Retina (tissue), 1 donor: ENCODE results near the gene DSCAM.
"Not testable (repeated sequence)": the region's sequence is repeated elsewhere in the genome, so short reads cannot be mapped to it uniquely, and the experiment has no call there.

Experiments
- DNase-seq: peaks from one replicate; pipeline ENCODE4 v3.0.0-alpha.2; 2016

DSCAM gene

DNA sequence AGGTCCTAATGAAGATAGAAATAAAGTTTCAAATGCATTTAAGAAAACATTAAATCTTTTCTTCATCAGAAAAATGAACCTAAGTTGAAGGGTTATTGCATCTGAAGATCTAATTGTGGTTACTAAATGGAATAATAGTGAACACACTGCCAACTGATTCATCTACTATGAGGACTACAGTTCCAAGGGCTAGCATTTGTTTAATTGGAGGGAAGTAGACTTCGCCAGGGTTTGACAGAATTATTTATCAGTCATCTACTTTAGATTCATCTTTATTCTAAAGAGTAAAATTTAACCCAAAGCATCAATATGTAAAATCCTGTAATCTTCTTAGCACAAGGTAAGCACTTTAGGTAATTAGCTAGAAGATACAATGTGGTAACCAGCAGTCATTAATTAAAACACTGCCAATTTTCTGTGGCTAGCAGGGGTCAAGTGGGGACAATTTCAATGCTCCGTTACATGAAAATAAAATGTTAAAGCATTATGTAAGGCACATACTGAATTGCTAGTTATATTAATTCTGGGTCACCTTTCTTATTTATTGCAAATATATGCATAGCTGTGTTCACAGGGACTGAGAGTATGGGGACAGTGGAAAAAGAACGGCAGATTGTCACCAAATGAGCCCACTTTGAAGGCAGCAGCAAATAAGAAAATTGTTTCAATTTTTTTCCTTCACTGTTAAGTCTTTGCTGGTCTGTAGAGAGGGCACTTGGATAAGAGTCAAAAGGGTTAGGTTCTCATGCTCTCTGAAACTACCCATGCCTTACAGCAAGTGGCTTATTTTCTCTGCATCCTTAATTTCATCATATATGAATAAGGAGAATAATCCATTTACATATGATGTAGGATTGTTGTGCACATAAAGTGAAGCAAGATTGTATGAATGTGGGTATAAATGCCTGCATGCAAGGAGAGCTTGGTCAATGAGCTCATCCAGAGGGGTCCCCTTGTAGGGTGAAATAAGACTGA lies 563.8 kb downstream of the DSCAM start:
- no peak for DNase-seq

DNA sequence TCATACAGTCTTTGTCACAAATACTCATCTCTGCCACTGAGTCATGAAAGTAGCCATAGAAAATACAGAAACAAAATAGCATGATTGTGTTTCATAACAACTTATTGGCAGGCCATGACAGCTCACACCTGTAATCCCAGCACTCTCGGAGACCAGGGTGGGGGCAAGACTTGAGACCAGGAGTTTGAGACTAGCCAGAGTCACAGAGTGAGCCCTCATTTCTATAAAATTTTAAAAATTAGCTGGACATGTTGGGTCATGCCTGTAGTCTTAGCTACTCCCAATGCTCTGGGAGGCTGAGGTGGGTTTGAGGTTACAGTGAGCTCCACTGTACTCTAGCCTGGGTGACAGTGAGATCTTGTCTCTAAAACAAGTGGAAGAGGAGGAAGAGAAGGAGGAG lies 568.6 kb downstream of the DSCAM start:
- DNase-seq = no peak

DNA sequence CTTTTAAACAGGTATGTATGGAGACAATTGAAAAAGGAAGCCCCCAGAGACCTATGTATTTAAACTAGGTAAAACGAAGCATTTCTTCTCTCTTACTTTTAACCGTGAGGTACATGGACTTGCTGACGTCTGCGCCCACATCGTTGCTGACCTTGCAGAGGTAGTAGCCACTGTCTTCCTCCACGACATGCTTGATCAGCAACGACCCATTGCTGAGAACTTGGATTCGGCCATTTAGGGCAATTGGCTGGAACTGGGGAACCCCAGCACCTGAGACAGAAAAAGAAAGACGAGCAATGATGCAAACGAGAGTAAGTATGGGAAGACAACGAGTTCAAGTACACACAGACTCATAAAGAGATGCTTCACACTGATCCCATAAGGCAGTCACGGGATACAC lies 571.0 kb downstream of the DSCAM start:
- DNase-seq = no peak

DNA sequence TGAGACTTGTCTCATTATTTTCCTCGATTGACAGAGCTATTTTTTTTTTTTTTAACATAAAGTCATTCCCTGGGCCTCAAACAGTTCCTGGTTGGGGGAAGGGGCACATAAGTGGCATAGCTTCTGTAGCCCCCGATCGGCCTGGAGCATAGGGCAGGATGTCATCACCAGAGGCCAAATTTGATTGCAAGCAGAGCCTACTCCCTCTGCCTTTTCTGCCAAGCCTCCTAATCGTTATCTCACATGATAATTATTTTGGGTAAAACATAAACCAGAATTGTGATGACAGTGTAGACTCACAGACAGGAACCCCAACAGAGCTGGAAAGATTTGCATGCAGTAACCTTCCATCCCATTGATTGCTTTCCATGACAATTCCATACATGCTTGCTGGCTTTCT lies 574.9 kb downstream of the DSCAM start:
- no peak for DNase-seq

DNA sequence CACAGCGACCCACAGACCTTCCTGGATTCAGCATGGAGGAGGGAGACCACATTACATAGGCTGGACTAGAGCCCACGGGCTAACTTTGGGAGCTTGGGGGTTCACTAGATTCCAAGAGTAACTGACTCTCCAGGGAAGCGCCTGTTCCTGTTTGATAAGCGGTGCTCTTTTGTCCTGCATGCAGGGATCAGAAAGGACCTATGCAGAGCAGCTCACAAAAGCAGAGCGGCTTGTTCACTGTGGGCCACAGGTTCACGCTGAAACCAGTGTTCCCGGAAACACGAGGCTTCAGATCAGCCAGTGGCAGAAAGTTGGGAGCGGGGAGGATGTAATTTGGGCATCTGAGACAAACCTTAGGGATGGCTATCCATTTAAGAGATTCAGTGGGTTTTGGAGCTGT lies 575.8 kb downstream of the DSCAM start:
- DNase-seq = no peak

DNA sequence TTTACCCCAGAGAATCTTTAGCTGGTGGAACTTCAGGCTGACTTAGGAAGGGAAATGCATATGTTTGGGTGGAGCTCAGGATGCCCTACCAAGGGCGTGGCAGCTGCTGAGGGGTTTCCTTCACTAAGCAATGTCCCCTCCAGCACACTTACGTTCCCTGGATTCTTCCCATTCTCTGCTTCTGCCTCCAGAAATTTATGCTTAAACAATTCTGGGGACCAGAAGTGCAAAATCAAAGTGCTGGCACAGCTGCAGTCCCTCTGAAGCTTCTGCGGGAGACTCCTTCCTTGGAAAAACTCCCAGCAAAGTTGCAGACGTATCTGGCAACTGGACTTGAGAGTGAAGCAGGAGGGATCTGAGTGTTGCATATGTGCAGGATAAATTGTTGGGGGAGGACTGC lies 576.9 kb downstream of the DSCAM start:
- no peak for DNase-seq

DNA sequence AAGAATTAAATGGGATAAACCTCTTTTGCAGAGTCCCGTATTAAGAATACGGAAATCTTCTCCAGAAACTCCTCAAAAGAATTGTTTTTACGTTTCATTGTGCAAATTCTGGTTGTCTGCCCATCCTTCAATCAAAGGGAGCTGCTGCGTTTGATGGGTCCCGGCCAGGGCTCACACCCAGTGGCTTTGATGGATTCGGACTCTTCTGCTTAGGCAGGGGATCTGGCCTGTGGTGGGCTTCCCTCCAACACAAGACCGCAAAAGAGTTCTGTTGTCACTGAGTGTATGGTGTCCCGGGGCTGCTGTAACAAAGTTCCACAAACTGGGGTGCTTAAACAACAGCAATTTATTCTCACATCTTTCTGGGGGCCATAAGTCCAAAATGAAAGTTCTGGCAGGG lies 577.7 kb downstream of the DSCAM start:
- DNase-seq = no peak

DNA sequence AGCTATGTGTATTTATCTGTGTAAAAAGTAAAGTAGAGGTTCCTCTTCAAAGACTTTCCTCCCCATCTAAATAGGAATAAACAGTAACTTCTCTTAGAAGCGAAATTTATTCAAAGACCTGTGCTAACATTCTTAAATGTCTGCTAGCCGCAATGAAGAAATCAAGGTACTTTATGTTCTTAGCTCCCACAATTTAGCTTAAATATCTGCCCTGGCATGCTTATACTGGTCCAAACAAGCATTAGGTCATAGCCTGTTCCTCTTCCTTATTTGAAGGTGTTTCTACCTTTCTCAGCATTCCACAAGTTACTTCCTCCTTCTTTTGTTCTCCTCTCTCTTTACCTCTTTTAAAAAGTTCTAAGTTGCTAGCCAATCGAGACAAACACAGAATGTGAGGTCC lies 588.5 kb downstream of the DSCAM start:
- DNase-seq = not testable (repeated sequence)

DNA sequence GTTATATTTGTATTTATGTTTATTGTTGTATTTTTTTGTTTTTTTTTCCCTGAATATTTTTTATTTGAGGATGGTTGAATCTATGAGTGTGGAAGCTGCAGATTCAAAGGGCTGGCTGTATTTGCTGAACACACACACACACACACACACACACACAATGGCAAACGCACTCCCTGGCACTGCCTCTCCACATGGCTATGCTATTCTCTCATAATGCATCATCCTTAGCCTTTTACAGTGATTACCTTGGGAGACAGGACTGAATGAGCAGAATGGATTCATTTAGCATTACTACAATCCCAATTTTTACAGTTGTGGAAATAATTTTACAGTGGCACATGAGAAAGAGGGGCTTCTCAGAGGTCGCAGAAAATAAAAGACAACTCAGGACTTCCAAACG lies 589.6 kb downstream of the DSCAM start:
- no peak for DNase-seq

DNA sequence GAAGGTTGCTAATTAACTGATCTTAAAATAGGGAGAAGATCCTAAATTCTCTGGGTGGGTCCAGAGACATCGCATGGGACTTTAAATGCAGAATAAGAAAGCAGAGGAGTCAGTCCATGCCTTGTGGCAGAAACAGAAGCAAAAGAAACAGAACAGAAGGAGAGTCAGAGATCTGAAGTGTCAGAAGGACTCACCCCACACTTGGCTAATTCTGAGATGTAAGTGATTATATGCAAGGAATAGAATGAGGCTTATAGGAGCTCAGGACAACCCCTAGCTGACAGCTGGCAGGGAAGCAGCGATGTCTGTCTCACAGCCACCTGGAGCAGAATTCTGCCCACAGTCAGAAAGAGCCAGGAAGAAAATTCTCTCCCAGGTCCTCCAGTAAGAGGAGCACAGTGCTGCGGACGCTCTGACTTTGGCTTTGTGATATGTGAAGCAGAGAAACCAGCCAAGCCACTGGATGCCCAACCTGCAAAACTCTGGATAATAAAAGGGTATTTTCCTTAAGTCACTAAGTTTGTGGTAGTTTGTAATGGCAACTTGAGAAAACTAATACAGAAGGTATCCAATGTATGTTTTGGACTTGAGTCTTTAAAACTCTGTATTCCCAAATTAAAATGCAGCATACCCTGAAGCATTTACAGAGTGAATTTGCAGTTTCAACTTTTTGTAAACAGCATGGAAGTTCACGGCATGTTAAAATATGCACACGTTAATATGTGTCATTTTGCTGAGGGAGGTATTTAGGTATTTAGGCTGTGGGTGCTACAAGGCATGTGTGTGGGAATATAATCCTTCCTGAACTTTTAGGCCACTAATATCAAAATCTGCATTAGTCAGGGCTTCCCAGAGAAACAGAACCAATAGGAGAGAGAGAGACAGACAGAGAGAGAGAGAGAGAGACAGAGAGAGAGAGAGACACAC lies 591.2 kb downstream of the DSCAM start:
- DNase-seq = no peak

DNA sequence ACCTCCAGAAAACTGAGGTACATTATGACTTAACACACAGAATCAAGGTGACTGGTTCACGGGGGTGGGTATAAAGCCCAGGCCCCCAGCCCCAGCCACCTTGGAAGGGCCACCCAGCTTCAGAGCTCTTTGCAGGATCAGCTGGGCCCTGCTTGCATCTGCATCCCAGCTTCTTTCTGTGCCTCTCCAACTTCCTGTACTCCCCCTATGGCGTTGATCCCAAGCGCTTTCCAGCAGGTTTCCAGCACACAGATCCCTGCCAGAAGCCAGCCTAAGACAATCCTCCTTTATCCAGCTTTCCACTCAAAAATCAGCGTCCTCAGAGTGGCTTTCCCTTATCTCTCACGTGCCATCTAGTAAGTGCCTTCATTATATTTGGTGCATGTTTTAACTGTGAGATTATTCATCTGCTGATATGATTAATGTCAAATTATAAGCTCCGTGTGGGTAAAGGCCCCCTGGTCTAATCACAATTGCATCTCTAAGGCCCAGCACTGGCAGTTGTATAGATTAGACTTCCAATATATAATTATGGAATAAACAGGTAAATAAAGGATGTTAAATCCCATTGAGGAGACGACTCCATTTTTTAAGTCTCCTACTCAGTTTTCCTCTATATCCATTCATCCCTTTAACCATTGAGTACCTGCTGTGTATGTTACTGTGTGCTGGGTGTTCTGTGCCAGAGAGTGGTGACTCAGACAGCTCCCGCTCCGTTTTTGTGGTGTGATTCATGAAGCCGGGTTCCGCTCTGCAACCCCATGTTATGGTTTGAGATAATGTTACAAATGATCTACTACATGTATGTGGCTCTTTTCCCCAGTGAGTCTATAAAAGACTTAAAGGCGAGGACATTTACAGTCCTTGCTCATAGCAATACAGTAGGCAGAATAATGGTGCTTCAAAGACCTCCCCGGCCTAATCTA lies 592.2 kb downstream of the DSCAM start:
- no peak for DNase-seq

DNA sequence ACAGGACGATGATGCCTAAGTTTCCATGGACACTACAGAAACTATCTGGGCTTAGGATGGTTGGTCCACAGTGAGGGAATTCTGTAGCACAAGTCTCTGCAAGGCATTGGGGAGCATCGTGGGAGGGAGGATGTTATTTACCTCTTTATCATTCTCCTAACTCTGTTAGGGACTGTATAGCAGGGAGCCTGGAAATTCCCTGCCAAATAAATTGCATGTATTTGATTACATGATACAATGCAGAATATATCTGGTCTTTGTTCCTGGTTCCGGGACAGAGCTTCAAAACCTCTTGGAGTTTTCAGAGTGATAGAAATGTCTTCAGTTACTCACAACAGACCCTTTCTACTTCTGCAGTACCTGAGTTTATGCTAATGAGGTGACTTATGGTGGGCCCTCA lies 593.8 kb downstream of the DSCAM start:
- DNase-seq = no peak

DNA sequence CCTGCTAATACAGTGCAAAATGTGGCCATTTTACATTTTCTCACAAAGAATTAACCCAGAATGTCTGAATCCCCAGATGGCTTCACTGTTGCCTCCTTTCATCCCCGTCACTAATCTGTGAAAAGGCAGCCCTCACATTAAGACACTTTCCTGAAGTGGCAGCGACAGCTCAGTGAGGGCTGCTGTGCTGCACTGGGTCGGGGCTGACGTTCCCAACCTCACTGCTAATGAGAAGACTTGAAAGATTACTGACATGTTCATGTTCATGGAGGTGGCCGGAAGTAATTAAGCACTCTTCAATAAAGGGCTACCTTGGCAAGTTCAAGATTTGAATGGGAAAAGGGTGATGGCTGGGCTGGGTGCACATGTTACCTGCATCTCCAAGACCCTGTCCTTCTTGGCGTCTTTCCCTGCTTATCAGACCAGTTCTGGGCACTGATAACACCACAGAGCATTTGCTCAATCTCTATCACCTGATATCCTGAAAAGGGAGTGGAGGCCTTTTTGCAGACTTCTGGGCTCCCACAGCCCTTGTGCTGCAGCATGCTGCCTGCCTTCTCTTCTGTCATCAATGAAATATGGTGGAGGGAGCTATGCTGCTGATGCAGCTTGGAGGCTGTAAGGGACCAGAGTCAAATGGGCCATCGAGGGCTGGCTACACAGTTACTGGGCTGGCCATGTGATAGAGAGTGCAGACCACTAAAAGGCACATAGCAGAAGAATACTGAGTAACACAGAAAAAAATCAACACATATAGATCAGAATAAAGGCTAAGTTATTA lies 596.3 kb downstream of the DSCAM start:
- no peak for DNase-seq

DNA sequence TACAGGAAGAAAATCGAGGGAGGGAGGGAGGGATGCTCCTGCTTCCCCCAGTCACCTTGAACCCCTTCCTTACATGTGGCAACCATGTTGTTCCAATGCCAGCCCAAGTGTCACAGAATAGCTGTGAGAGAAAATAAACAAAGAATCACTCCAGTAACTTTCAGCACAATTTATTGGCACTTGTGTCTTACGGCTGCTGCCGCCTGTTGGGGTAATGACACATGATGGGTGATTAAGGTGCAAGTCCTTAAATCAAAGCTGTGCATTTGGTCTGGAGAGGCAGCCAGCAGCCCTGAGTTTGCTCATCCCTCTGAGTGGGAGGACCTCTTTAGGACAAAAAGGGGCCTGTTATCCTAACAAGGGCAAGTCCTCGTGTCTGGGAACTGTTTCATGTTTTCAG lies 602.0 kb downstream of the DSCAM start:
- no peak for DNase-seq

DNA sequence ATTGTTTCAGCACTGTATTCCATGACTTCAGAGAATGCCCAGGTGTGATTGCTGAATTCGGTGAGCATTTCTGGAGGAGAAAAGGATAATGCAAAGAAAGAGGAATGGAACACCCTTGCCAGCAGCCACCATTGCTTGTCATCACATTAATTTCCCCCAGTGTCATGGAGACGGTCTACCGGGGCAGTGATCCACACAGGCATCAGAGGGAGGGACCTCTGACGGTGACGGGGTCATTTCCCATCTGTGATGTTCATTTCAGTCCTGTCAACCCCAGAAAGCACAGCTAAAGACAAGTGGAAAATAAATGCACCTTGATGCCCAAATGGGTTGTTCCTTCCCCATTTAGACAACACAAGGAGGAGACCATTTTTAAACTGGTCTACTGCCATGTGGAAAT lies 603.3 kb downstream of the DSCAM start:
- no peak for DNase-seq

DNA sequence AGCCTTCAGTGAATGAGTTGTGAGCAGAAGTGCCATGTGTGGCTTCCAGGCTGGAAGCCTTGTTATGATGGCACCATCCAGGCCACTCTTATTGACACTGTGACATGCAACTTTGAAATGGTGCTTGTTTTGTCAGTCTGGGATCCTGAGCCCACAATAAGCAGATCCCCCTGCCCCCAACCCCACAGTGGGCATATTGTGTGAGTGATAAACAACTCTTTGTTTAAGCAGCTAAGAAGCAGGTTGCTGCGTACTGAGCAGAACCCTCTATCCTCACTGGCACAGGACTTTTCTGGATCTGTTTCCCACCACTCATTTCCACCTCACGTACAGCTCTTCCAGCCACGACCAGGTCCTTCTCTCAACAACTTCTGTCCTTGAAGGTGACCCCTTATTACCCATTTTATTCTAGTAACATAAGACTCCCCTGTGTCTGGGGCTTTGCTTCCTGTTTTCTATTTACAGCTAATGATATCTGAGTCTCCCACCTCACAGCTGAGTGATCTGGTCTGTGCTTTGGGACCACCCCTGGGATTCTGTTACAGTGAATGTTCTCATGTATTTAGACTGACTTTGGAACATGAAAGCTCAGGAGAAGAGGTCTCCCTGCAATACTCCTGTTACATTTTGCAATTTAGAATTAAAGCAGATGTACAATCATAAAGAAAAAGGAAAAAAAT lies 604.2 kb downstream of the DSCAM start:
- no peak for DNase-seq

DNA sequence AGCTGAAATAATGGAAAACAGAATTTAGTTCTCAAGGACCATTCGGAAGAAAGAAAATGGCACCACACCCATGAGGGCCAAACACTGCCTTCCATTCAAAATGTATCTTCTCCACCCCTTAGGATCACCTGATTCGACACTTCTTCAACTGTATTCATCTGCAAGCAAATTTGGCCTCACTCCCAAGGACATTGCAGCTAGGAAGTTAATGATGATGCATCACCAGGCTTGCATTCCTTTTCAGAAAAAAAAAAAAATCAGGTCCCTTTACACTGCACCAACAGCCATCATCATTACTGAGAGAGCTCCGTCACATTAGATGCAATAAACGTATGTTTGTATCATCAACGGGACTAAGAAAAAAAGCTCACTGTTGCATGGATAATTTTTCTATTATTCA lies 611.4 kb downstream of the DSCAM start:
- DNase-seq = no peak

DNA sequence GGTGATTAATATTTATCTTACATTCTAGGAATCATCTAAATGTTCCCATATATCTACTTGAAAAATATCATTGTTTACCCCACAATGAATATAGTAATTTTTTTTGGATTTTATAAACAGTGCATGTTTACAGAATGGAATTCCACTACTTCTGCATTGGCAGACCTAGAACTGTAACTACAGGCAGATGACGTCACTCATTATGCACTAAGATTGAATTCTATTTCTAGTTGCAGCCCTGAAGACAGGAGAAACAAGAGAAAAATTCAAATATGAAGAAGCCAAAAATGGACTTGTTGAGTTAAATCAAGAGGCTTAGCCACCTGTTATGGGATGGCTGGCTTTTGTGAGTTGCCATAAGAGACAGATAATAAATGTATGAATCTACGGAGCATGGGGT lies 615.0 kb downstream of the DSCAM start:
- DNase-seq = no peak

DNA sequence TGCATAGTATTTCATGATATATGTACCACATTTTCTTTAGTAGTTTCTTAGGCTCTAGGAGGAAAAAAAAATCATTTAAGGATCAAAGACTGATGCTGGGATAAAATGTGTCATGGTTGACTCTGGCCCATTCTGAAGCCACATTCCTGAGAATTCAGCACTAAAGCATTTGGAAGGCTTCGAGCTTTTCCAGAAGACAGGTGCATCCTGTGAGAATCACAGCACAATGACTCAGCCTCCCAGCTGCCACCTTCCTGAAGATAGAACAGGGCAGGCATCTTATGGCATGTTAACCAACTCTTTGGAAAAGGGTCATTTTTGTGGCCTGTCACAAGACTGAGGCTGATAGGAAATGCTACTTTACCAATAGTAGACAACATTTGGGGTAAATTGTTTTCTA lies 619.9 kb downstream of the DSCAM start:
- no peak for DNase-seq

DNA sequence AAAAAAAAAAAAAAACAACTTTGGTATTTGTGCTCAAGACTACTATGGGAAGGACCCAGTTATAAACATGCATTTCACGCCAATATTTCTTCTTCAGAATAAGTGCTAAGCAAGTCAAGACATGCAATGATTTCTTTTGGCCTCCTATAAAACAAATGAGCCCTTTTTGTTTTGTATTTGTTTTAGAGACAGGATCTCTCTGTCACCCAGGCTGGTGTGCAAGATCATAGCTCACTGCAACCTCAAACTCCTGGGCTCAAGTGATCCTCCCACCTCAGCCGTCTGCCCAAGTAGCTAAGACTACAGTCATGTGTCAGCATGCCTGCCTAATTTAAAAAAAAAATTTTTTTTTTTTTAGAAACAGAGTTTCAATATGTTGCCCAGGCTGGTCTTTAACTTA lies 631.0 kb downstream of the DSCAM start:
- DNase-seq = no peak

DNA sequence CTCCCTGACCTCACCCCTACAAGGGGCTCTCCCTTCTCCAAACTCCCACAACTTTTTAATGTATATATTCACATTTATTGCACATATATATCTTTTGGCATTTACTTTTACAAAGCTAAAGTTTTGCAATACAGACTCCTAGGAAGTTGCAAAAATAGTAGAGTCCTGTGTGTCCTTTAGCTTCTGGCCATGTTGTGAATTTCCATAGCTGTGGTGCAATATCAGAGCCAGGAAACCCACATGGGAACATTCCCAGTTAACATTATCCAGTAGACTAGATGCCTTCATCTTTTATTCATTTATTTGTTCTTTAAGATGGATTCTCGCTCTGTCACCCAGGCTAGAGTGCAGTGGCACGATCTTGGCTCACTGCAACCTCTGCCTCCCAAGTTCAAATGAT lies 636.7 kb downstream of the DSCAM start:
- DNase-seq = no peak
